NCI-H1930 (cell line): Measurements from ENCODE around the gene C1orf198.

ENCODE experiments used
- DNase-seq, 2 experiments: peaks; one replicate each; lab custom pipeline; 2025; lab: John Stamatoyannopoulos, UW

C1orf198 gene

GRCh38 chr1:230892018-230892491, 23.7 kb upstream of the C1orf198 start:
- no peak for DNase-seq

- no peak for DNase-seq
These were observed 23.1 kb upstream of the C1orf198 start for GRCh38 chr1:230891413-230891812.

DNA sequence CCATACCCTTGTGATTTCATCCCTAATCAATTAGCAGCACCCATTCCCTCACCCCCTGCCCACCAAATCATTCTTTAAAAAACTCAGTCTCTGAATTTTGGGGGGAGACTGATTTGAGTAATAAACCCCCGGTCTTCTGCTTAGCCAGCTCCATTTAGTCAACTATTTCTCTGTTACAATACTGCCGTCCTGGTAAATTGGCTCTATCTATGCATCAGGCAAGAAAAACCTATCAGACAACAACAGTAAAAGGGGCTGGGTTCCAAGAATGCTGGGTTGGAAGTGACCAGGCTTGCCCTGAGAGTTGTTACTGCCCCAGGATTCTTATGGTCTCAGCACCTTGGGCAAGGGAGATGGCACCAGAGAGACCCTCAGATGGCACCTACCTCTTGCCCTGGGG, 16.3 kb upstream of the C1orf198 start:
- DNase-seq, result no peak

DNA sequence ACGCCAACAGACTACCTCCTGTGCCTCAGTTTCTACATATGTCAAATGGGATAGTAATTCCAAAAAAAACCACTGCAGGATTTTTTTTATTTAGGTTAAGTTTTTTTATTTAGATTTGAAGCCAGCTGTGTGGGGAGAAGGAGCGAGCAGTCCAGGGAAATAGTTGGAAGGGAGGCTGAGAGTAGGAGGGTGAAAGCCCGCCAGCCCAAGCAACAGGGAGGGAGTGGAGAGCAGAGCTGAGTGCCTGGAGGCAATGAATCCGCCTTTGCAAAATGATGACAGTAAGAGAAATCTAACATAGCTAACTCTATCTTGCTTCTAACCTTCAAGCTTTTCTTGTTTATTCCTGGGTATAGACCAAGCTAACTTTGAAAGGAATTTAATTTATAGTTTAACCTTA, 15.6 kb upstream of the C1orf198 start:
- DNase-seq, result no peak

- DNase-seq, result no peak
These were observed 11.5 kb upstream of the C1orf198 start for GRCh38 chr1:230879778-230880177.

DNA sequence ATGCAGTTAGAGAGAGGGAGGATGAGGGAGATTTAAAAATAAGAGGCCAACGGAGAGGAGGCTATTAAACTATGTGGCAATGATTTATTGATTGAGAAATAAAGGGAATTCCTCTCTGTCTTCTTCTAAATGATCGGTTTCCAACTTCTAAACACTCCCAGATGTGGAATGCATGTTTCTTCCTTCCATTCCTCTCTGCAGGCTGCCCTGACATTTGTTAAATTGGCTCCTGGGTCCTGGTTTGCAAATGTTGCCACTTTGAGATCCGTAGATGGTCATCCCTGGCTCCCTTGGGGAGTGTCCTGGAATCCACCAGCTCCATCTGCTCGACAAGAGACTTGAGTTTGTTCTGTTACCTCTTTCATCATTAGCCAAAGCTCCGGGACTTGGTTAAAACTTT, 10.3 kb upstream of the C1orf198 start:
- no peak for DNase-seq

- DNase-seq, result no peak
These were observed 9.7 kb upstream of the C1orf198 start for GRCh38 chr1:230877924-230878590.

- no peak for DNase-seq
These were observed 9.0 kb upstream of the C1orf198 start for GRCh38 chr1:230877146-230877923.

DNA sequence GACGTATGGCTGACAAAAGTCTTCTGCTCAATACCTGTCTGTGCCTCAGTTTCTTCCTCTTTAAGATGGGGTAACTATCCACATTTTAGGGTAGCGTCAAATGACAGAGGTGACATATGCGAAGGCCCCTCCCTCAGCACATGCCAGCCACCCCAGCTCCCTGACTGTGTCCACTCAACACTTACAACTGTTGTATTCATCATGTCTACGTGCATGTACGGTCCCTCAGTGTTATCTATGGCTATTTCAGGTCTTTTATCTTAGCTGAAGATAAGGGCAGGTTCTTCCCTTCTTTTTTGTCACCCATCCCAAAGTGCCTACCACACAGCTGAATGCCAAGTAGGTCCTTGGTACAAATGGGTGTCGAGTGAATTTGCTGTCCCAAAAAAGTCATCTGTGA, 8.3 kb upstream of the C1orf198 start:
- no peak for DNase-seq

DNA sequence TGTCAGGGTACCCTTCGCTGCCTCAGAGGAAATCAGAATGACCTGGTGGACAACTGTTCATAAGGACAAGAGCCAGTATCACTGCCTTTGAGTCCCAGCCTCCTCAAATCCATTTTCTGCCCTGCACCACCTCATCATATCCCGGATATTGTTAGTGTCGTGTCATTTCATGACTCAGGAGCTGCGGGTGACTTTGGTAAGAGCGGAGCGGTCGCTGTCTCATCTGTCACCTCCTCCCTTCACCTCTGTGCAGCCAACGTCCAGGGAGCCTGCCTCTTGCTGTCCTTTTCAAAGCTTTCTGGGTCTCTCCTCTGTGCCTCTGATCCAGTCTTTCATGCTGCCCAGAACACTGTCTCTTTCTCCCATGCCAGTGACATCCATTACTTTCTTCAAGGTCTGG, 7.0 kb upstream of the C1orf198 start:
- DNase-seq, result no peak

GRCh38 chr1:230870916-230871315, 2.6 kb upstream of the C1orf198 start:
- no peak for DNase-seq

DNA sequence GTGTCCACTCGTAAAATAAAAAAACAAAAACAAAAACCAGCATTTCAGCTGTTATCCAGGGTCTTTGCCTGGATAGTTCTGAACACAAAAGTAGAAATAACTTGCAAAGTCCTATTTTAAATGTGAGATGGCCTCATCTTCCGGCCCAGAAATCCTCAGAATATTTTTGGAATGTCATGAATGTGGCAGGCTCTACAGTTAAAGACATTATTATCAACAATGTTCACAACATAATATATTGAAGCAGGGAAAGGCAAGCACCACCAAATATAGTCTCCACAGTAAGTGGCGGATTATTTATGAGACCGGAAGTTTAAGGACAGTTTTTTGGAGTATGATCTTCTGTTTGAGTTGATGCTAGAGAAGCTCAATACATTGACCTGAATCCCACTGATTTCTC, 1.2 kb upstream of the C1orf198 start:
- DNase-seq, result no peak

GRCh38 chr1:230868736-230869385, 540 bp upstream of the C1orf198 start:
- peak; percentile 26 to 60 for DNase-seq

DNA sequence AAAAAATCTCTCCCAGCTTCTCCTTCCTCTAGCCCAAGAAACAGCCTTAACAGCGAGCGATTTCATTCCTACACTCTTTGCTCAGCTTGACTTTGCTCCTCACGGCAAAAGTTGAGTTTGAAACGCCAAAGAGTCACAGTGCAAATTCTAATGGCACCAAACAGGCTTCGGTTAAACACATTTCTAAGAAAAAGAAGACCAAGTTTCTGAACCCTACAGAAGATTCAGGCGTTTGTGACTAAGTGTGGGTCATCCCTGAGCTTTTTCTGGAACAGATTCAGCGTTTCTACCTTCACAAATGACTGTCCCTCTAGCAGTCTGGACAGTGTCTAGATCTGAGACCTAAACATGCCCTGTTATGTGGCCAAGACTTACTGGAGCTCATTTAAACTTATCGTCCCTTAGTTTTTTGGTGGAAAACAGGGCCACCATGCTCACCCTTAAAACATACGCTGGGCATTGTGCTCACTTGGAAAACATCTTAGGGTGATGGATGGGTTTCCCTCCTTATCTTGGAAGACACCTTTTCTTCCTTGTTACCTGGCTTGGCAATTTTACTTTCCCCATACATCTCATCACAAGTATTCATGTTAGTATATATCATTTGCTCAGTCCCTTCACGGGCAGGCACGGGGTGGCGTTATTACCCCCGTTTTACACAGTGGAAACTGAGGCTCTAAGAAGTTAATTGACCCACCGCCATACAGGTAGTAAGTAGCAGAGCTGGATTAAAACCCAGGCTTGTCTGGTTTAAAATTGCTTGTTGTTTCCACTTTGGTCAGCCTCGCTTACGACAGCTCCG, 1.0 kb downstream of the C1orf198 start:
- DNase-seq, result no peak

- no peak for DNase-seq
These were observed 1.9 kb downstream of the C1orf198 start for GRCh38 chr1:230866171-230867070.

DNA sequence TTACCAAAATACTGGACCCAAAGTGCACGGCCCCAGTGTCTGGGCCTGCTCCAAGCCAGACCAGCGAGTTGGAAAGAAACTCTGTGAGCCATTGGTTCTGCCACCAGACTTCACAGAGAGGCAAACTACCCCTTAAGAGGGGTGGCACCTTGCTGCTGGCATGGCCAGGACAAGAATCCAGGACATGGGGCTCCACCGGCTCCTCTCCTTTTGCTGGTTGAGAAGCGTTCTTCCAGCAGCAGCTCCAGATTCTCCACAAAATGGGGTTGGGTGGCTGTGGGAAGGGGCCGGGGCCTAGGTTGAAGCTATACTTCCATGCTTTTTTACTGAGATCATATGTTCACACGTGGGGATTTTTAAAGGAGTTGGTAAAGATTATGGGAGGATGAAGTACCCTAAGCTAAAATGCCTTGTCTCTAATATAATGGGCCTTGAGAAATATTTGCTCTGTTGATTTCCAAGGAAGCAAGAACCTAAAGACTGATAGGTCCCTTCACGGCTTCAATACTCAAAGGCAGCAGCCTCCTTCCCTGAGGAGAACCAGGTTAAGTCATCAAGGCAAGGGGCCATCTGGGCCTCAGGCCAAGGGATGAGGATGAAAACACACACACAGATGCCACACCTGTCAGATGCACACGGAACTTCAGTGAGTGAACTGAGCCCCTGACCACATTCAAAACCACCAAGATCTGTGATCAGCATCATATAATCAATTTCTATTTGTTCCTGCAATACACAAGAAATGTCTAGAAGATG, 3.1 kb downstream of the C1orf198 start:
- DNase-seq, result no peak

DNA sequence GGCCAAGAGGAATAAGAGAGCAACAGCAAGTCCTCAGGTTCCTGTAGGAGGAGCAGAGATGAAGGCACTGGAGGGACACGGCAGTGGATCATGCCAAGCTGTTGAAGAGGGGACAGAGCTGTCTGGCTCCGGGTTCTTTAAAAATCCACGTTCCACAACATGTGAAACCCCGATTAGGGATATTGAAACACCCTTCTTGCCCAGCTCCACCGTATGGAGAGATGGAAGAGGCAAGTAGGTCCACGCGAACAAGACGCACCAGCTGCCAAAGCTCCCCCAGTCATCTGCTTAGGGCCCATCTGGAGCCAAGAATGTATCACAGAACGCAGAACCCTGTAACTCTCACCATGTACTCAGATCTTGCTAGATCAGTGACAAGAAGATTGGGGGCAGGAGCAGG, 3.9 kb downstream of the C1orf198 start:
- DNase-seq, result no peak

DNA sequence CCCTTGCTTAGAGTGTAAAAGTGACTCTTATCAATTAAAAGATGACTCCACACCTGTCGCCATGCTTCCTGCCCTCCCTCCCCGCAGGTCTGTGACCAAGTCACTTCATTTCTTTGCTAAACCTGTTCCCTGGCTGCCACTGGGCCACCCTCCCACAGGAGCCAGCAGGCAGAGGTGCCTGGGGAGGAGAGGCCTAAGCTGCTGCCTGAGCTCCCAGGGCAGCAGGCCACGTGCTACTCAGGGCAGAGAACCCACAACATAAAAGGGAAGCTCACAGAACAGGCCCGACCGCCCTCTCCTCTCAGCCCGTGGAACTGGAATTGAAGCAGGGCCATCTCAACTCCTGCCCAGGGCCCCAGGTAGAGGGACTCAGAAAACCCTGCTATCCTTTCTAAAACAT, 4.9 kb downstream of the C1orf198 start:
- no peak for DNase-seq

DNA sequence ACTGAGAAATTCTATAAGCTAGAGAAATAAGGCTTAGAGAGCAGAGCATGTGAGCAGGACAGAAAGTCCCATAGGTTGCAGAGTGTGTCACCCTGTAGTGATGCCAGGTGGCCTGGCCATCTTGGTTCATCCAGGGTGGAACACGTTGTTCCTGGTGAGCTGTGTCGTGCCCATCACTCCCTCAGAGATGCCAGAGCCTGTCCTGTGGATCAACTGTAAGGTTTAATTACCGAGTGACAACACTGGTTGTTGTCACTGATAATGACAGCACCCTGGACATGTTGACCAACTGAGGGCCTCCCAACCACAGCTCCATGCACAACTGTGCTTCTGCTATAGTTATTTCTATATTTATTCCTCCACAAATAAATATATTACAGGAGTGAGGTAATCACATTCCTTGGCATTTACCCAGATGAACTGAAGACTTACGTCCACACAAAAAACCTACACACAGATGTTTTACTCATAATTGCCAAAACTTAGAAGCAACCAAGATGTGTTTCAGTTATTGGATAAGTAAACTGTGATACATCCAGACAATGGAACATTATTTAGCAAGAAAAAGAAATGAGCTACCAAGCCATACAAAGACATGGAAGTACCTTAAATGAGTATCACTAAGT, 6.2 kb downstream of the C1orf198 start:
- no peak for DNase-seq

DNA sequence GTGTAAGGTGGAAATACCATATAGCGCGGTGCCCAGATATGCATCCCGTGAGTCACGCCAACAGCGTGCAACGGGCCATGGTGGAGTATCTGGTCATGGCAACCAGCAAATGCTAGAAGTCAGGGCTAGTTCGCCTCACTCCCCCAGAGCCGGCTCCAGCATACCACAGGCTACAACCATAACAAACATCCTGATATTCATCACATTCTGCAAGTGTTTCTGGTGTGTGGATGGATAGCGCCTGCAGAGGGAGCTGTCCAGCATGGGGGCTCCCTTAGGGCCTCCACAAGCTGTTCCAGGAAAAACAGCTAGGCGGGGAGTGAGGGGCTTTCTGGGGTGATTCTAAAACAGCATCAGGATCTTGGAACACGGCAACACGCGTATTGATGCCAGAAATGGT, 6.8 kb downstream of the C1orf198 start:
- DNase-seq, result no peak
